ENCODE measurements around the gene APOD. TPM values are rescaled to one million over a fixed set of nuclear protein-coding genes. Genes with fewer than 3 reads are reported as not detected.

APOD gene
- total and polyA plus RNA-seq, 9 of the 15 experiments (the other 6 are each of a cell fraction or from before 2014, with no cell fraction given): 0.18 to 0.50 (median 0.35) TPM; not detected in 1

DNA sequence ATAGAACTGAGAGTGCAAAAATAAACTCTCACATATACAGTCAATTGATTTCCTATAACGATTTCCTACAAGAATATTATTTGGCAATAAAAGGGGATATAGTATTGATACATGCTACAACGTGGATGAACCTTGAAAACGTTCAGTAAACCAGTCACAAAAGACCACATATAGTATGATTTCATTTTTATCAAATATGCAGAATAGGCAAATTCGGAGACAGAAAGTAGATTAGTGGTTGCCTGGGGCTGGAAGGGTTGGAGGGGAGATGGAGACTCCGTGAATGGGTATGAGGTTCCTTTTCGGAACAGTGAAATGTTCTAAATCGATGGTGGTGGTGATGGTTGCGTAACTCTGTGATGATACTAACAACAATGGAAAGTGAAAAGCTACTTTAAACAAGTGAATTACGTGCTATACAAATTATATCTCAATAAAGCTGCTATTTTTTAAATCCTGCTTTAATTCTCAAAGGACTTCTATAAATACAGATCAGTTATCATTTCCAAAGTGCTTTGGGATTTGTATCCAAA lies 6.0 kb downstream of the APOD start:
- no peaks in the 10 kb centered on the region for H3K79me2 ChIP-seq (ENCODE audit: control insufficient read depth, insufficient read depth, low read length)
- H3K9me3 ChIP-seq (replicated peaks; ENCODE audit: control insufficient read depth, insufficient read depth, low read depth, low read length): no peaks in the 10 kb centered on the region
- peaks cover 0 to 4% of the 10 kb centered on the region in 2 experiments; a peak in 2 of 5 replicates for H3K4me1 ChIP-seq (replicated peaks in 1 of 2; ENCODE audit: control insufficient read depth in 2 of 2, insufficient read depth in 2 of 2, low read length in 2 of 2)
- TF ChIP-seq MAFF (IDR thresholded peaks at IDR 0.05; ENCODE audit: low read length) (peak; percentile 42; the same call in 1 of the 2 replicates), CEBPB (tag; IDR thresholded peaks at IDR 0.05) (peak; percentile 95), MAFG (tag; conservative IDR thresholded peaks at IDR 0.05) (peak; percentile 47; the same call in 1 of the 2 replicates), CEBPG (CRISPR knock-in tag; IDR thresholded peaks at IDR 0.05) (no peak), CEBPG (tag; conservative IDR thresholded peaks at IDR 0.05 in 1 of 2, IDR thresholded peaks at IDR 0.05 in 1 of 2) (peak; percentile 71 to 90), HMGN3 (IDR thresholded peaks at IDR 0.05; ENCODE audit: borderline replicate concordance, extremely low read depth, insufficient read length, low read depth, low read length) (no peak), C11orf30 (IDR thresholded peaks at IDR 0.05; ENCODE audit: low read depth) (peak; percentile 75), RB1 (IDR thresholded peaks at IDR 0.05; ENCODE audit: low read depth) (no peak), ZNF316 (IDR thresholded peaks at IDR 0.05) (peak; percentile 85), HDGF (IDR thresholded peaks at IDR 0.05) (no peak), TRIM28 (IDR thresholded peaks at IDR 0.05) (no peak)
- TF ChIP-seq, protein P1, sequence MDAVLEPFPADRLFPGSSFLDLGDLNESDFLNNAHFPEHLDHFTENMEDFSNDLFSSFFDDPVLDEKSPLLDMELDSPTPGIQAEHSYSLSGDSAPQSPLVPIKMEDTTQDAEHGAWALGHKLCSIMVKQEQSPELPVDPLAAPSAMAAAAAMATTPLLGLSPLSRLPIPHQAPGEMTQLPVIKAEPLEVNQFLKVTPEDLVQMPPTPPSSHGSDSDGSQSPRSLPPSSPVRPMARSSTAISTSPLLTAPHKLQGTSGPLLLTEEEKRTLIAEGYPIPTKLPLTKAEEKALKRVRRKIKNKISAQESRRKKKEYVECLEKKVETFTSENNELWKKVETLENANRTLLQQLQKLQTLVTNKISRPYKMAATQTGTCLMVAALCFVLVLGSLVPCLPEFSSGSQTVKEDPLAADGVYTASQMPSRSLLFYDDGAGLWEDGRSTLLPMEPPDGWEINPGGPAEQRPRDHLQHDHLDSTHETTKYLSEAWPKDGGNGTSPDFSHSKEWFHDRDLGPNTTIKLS (IDR thresholded peaks at IDR 0.05; ENCODE audit: borderline replicate concordance, low read depth): no peak
- TF ChIP-seq, protein P2, sequence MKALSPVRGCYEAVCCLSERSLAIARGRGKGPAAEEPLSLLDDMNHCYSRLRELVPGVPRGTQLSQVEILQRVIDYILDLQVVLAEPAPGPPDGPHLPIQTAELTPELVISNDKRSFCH (CRISPR knock-in tag; IDR thresholded peaks at IDR 0.05): no peak
- TF ChIP-seq, protein P2 (tag; IDR thresholded peaks at IDR 0.05): no peak
- TF ChIP-seq, protein P3, sequence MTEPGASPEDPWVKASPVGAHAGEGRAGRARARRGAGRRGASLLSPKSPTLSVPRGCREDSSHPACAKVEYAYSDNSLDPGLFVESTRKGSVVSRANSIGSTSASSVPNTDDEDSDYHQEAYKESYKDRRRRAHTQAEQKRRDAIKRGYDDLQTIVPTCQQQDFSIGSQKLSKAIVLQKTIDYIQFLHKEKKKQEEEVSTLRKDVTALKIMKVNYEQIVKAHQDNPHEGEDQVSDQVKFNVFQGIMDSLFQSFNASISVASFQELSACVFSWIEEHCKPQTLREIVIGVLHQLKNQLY (CRISPR knock-in tag; conservative IDR thresholded peaks at IDR 0.05): no peak
- TF ChIP-seq, protein P4, sequence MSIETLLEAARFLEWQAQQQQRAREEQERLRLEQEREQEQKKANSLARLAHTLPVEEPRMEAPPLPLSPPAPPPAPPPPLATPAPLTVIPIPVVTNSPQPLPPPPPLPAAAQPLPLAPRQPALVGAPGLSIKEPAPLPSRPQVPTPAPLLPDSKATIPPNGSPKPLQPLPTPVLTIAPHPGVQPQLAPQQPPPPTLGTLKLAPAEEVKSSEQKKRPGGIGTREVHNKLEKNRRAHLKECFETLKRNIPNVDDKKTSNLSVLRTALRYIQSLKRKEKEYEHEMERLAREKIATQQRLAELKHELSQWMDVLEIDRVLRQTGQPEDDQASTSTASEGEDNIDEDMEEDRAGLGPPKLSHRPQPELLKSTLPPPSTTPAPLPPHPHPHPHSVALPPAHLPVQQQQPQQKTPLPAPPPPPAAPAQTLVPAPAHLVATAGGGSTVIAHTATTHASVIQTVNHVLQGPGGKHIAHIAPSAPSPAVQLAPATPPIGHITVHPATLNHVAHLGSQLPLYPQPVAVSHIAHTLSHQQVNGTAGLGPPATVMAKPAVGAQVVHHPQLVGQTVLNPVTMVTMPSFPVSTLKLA (conservative IDR thresholded peaks at IDR 0.05): no peak
- ATAC-seq (no peak), DNase-seq (ENCODE audit: extremely low read depth in 1 of 4, low spot score in 3 of 4) (no peak), FAIRE-seq (no peak)
- no TSS peak for BruUV-seq (replicated peaks)
- H3K9me1 ChIP-seq (ENCODE audit: control insufficient read depth, insufficient read depth, low read length): no peaks in the 10 kb centered on the region
- intact Hi-C loops (cut with micrococcal nuclease): loop anchor here (5.0 kb wide), 1 partner anchor 35 kb away; no protein-coding TSS in a partner anchor
- no peak overlapping the region for H3K9ac ChIP-seq (ENCODE audit: insufficient read depth in 1 of 2, low read depth in 2 of 2, low read length in 2 of 2)
- H3K27ac ChIP-seq (ENCODE audit: extremely low read depth, low read depth, low read length): no peak overlapping the region
- H3K4me2 ChIP-seq (ENCODE audit: insufficient read depth, low read length): no peak overlapping the region; the same call in 1 of the 2 replicates
- in situ Hi-C loops (cut with MboI): no loop called here
- H3K4me3 ChIP-seq: no peak overlapping the region
- CTCF ChIA-PET (ENCODE audit: low intra/inter-chr PET ratio): no interaction called here
- WGBS (ENCODE audit: insufficient coverage, low coverage, missing lambda C conversion rate): 6% methylated on average over 9 of the region's 9 CpGs
- peaks cover 27 to 57% of the 10 kb centered on the region in 2 experiments for H3K27me3 ChIP-seq (ENCODE audit: control insufficient read depth in 2 of 2, insufficient read depth in 2 of 2, low read length in 2 of 2)
- POLR2A ChIA-PET: interaction anchor here (0.6 kb wide), 1 partner anchor 17 kb away, joined by 3 read pairs; no protein-coding TSS in a partner anchor
- no peak overlapping the region for H2AFZ ChIP-seq (ENCODE audit: low read depth, low read length)
- no peaks in the 10 kb centered on the region for H4K20me1 ChIP-seq (replicated peaks; ENCODE audit: control insufficient read depth, insufficient read depth, low read length)
- no peaks in the 10 kb centered on the region for H3K36me3 ChIP-seq (ENCODE audit: control insufficient read depth, insufficient read depth, low read length)
